ENCODE results near the gene ALK.

The ALK gene

DNA sequence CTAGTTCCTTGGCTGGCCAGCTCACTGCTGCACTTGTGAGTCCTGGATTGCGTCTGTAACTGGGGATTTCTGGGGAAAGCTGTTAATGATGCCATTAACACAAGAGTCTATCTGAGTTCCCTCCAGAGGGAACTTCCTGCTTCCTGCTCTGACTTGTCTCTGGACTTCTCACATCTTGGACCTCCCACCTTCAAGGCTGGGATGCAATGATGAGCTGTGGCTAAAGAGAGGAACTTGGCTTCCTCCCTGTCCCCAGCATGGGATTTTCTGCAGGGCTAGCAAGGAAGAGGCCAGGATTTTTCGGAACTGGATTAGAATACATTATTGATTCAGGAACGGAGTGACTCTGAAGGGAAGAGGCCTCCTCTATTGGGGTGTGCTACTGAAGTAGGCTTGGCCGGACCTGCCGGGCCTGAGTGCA is 650.7 kb downstream of the ALK start:
- Histone ChIP-seq H3K4me1 (ENCODE audit: control insufficient read depth, insufficient read depth, low read length, poor library complexity, severe bottlenecking) (no peaks in the 10 kb centered on the region), H3K36me3 (ENCODE audit: control insufficient read depth, insufficient read depth, low read length) (no peaks in the 10 kb centered on the region), H3K4me3 (ENCODE audit: insufficient read depth, low read depth, low read length, poor library complexity, severe bottlenecking) (no peak overlapping the region), H3K9me3 (ENCODE audit: control insufficient read depth, low read length) (no peaks in the 10 kb centered on the region), H3K27ac (ENCODE audit: insufficient read depth, low read length, poor library complexity, severe bottlenecking) (no peak overlapping the region), H3K27me3 (replicated peaks; ENCODE audit: control insufficient read depth, insufficient read depth, low read length, poor library complexity, severe bottlenecking) (no peaks in the 10 kb centered on the region)
- DNase-seq, result no peak

DNA sequence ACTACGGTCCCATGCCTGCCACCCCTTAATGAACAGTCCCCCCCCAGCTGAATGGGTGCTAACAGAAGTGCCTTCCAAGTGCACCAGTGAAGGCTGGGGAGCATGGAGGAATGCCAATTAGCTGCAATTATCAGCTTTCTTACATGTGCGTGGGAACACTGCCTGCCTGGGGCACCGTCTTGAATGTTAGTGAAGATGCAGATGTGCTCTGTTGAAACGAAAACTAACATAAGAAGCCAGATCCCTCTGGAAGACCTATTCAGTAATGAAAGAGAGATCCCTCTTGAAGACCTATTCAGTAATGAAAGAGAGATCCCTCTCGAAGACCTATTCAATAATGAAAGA is 651.6 kb downstream of the ALK start:
- Histone ChIP-seq H3K9me3 (ENCODE audit: control insufficient read depth, low read length) (no peaks in the 10 kb centered on the region), H3K27me3 (replicated peaks; ENCODE audit: control insufficient read depth, insufficient read depth, low read length, poor library complexity, severe bottlenecking) (no peaks in the 10 kb centered on the region), H3K27ac (ENCODE audit: insufficient read depth, low read length, poor library complexity, severe bottlenecking) (no peak overlapping the region), H3K4me3 (ENCODE audit: insufficient read depth, low read depth, low read length, poor library complexity, severe bottlenecking) (no peak overlapping the region), H3K36me3 (ENCODE audit: control insufficient read depth, insufficient read depth, low read length) (no peaks in the 10 kb centered on the region), H3K4me1 (ENCODE audit: control insufficient read depth, insufficient read depth, low read length, poor library complexity, severe bottlenecking) (no peaks in the 10 kb centered on the region)
- no peak for DNase-seq

DNA sequence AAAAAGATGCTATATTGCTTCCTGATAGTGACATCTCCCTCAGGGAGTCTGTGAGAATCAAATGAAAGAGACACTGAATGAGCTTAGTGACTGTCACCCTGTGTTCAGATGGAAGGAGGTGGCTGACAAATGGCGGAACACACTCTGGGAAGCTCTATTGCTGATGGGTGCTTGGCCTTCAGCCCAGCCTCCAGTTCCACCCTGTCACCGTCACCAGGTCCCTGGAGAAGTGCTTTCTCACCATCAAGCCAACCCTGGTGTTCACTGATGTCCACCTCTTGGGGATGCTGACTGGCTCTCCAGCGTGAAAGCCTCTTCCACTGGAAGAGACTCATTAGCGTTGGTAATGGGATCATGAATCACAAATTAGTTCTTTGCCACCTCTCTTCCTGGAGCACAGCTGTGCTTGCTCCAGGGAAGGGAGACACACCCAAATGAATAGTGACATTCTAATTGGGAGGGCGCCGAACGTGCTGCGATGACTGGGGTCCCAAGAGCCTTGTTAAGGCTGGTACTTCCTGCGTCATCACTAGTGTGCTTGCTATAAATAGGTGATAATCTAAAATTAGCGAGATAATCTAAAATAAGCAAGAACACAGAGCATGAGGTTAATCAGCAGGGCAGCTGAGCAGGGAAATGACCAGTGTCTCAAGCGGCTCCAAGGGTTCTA is 652.2 kb downstream of the ALK start:
- H3K9me3 ChIP-seq (ENCODE audit: control insufficient read depth, low read length), result no peaks in the 10 kb centered on the region
- no peaks in the 10 kb centered on the region for H3K36me3 ChIP-seq (ENCODE audit: control insufficient read depth, insufficient read depth, low read length)
- H3K27me3 ChIP-seq (replicated peaks; ENCODE audit: control insufficient read depth, insufficient read depth, low read length, poor library complexity, severe bottlenecking), result no peaks in the 10 kb centered on the region
- no peaks in the 10 kb centered on the region for H3K4me1 ChIP-seq (ENCODE audit: control insufficient read depth, insufficient read depth, low read length, poor library complexity, severe bottlenecking)
- H3K27ac ChIP-seq (ENCODE audit: insufficient read depth, low read length, poor library complexity, severe bottlenecking), result no peak overlapping the region
- no peak for DNase-seq
- H3K4me3 ChIP-seq (ENCODE audit: insufficient read depth, low read depth, low read length, poor library complexity, severe bottlenecking), result no peak overlapping the region

DNA sequence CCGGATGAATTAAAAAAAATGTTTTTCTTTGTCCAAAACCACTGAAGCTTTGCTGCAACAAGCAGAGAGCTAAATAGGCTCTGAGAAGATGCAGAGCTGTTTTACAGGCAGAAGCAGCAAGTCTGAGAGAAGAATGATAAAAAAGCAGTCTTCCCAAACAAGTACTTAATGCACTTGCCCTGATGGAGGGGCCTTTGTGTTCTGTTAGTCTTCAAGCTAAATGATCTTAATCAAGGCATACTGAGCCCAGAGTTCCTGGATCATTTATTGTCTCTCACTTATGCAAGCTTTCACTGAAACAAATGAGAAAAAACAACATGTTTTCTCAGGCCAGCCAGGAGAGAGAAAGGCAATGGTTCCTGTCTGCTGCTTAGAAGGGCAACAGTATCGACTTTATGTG is 653.7 kb downstream of the ALK start:
- Histone ChIP-seq H3K36me3 (ENCODE audit: control insufficient read depth, insufficient read depth, low read length) (no peaks in the 10 kb centered on the region), H3K27me3 (replicated peaks; ENCODE audit: control insufficient read depth, insufficient read depth, low read length, poor library complexity, severe bottlenecking) (no peaks in the 10 kb centered on the region), H3K9me3 (ENCODE audit: control insufficient read depth, low read length) (no peaks in the 10 kb centered on the region), H3K4me3 (ENCODE audit: insufficient read depth, low read depth, low read length, poor library complexity, severe bottlenecking) (no peak overlapping the region), H3K27ac (ENCODE audit: insufficient read depth, low read length, poor library complexity, severe bottlenecking) (no peak overlapping the region), H3K4me1 (ENCODE audit: control insufficient read depth, insufficient read depth, low read length, poor library complexity, severe bottlenecking) (no peaks in the 10 kb centered on the region)
- DNase-seq, result no peak

DNA sequence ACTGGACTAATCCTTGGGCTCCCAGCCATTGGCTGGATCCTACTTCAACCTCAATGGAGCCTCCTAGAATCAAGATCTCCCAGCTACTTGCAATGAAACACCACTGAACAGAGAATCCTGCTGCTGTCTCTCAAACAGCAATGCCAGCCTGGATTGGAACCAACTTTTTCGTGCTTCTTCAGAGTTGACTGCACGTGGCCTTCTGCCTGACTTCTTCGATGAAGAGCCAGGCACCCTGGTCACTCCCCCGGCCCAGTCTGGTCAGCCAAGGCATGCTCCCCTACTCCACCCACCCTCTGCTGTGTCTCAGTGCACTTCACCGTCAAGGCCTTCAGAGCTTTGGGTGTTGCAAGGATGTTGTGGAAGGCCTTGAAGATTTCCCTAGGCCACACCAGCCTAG is 657.5 kb downstream of the ALK start:
- no peaks in the 10 kb centered on the region for H3K9me3 ChIP-seq (ENCODE audit: control insufficient read depth, low read length)
- no peaks in the 10 kb centered on the region for H3K36me3 ChIP-seq (ENCODE audit: control insufficient read depth, insufficient read depth, low read length)
- H3K4me1 ChIP-seq (ENCODE audit: control insufficient read depth, insufficient read depth, low read length, poor library complexity, severe bottlenecking), result no peaks in the 10 kb centered on the region
- no peaks in the 10 kb centered on the region for H3K27me3 ChIP-seq (replicated peaks; ENCODE audit: control insufficient read depth, insufficient read depth, low read length, poor library complexity, severe bottlenecking)
- no peak overlapping the region for H3K4me3 ChIP-seq (ENCODE audit: insufficient read depth, low read depth, low read length, poor library complexity, severe bottlenecking)
- DNase-seq, result no peak
- H3K27ac ChIP-seq (ENCODE audit: insufficient read depth, low read length, poor library complexity, severe bottlenecking), result no peak overlapping the region

DNA sequence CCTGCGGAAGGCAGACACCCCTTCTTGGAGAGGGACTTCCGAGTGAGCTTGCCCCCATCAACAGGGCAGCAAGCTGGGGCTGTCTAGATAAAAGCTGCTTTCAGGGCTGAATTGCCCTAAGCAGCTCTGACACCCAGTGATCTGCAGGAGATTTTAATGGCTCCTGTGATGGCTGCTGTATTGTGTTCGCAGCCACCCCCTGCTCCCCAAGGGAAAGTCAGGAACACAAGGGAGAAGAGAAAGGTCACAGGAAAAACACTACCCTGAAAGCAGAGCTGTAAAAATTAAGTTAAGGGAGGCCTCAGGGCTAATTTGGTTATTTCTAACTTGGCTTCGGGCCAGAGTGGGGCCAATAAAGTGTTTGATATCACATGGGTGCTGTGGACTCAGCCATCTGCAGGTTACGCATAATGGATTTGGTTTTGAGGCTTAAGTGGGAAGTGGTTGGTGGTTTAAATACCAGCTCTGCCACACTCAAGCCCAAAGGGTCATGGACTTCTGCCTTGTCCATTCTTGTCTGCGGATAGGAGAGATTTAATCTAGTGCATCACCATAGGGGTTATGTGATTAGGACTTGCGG is 658.6 kb downstream of the ALK start:
- no peaks in the 10 kb centered on the region for H3K9me3 ChIP-seq (ENCODE audit: control insufficient read depth, low read length)
- H3K27me3 ChIP-seq (replicated peaks; ENCODE audit: control insufficient read depth, insufficient read depth, low read length, poor library complexity, severe bottlenecking), result no peaks in the 10 kb centered on the region
- no peak overlapping the region for H3K4me3 ChIP-seq (ENCODE audit: insufficient read depth, low read depth, low read length, poor library complexity, severe bottlenecking)
- no peaks in the 10 kb centered on the region for H3K4me1 ChIP-seq (ENCODE audit: control insufficient read depth, insufficient read depth, low read length, poor library complexity, severe bottlenecking)
- no peak for DNase-seq
- no peaks in the 10 kb centered on the region for H3K36me3 ChIP-seq (ENCODE audit: control insufficient read depth, insufficient read depth, low read length)
- no peak overlapping the region for H3K27ac ChIP-seq (ENCODE audit: insufficient read depth, low read length, poor library complexity, severe bottlenecking)

DNA sequence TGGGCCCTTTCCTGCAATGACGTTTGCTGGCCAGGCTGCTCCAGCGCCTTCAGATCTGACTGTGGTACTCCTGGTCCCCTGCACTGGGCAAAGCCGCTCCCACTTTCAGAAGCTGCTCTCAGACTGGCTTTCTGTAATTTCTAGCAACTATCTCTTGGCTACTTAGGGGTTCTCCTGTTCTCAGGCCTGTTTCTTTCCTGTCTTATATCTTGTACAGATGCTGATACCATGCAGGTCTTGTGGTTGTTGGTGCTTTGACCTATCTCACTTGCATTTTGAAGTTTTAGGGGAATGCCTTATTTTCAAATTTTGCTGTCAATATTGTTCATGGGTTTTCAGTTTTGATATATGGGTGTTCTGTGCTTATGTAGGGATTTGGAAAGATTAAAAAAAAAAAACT is 660.4 kb downstream of the ALK start:
- no peaks in the 10 kb centered on the region for H3K4me1 ChIP-seq (ENCODE audit: control insufficient read depth, insufficient read depth, low read length, poor library complexity, severe bottlenecking)
- H3K27ac ChIP-seq (ENCODE audit: insufficient read depth, low read length, poor library complexity, severe bottlenecking), result no peak overlapping the region
- no peak for DNase-seq
- H3K36me3 ChIP-seq (ENCODE audit: control insufficient read depth, insufficient read depth, low read length), result no peaks in the 10 kb centered on the region
- no peaks in the 10 kb centered on the region for H3K27me3 ChIP-seq (replicated peaks; ENCODE audit: control insufficient read depth, insufficient read depth, low read length, poor library complexity, severe bottlenecking)
- H3K4me3 ChIP-seq (ENCODE audit: insufficient read depth, low read depth, low read length, poor library complexity, severe bottlenecking), result no peak overlapping the region
- H3K9me3 ChIP-seq (ENCODE audit: control insufficient read depth, low read length), result no peaks in the 10 kb centered on the region

DNA sequence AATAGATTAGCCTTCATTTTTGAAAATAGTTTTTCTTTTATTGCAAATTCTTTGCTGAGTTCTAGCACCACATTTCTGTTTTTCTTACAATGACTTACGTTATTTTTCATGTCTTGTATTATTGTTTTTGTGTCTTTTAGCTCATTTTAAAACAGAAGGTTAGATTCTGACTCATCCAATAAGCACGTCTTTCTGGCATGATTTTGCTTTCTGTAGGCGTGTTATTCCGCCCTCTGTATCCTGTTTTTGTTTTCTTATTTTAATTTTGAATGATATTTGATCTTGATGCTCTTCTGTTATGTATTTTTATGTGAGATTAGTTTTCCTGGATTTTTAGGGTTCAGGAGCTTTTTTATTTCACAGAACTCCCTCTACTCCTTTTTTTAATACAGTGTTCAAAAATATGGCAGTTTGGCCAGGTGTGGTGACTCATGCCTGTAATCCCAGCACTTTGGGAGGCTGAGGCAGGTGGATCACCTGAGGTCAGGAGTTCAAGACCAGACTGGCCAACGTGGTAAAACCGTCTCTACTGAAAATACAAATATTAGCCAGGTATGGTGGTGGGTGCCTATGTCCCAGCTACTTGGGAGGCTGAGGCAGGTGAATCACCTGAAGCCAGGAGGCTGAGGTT is 661.1 kb downstream of the ALK start:
- H3K27ac ChIP-seq (ENCODE audit: insufficient read depth, low read length, poor library complexity, severe bottlenecking), result no peak overlapping the region
- no peak for DNase-seq
- H3K36me3 ChIP-seq (ENCODE audit: control insufficient read depth, insufficient read depth, low read length), result no peaks in the 10 kb centered on the region

DNA sequence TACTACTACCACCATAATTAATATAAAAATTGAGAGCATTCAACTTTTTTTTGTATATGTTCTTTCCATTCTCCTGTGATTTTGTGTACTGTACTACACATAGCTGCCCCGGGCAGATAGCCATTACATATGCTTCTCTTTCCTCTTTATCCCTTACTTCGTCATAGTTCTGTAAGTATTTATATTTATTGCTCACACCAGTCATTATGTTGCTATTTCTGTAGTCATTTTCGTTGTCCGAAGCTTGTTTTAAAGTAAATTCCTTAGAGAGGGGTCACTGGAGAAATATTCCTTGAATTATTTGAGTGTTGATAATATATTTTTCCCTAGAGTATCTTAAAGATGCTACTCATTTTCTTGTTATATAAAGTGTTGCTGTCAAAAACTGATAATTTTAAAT is 662.2 kb downstream of the ALK start:
- Histone ChIP-seq H3K4me3 (ENCODE audit: insufficient read depth, low read depth, low read length, poor library complexity, severe bottlenecking) (no peak overlapping the region), H3K36me3 (ENCODE audit: control insufficient read depth, insufficient read depth, low read length) (no peaks in the 10 kb centered on the region), H3K4me1 (ENCODE audit: control insufficient read depth, insufficient read depth, low read length, poor library complexity, severe bottlenecking) (no peaks in the 10 kb centered on the region), H3K9me3 (ENCODE audit: control insufficient read depth, low read length) (no peaks in the 10 kb centered on the region), H3K27me3 (replicated peaks; ENCODE audit: control insufficient read depth, insufficient read depth, low read length, poor library complexity, severe bottlenecking) (no peaks in the 10 kb centered on the region), H3K27ac (ENCODE audit: insufficient read depth, low read length, poor library complexity, severe bottlenecking) (no peak overlapping the region)
- DNase-seq, result no peak

More for the DNA sequence above, 661.1 kb downstream of the ALK start:
- Histone ChIP-seq H3K9me3 (ENCODE audit: control insufficient read depth, low read length) (no peaks in the 10 kb centered on the region), H3K4me3 (ENCODE audit: insufficient read depth, low read depth, low read length, poor library complexity, severe bottlenecking) (no peak overlapping the region), H3K4me1 (ENCODE audit: control insufficient read depth, insufficient read depth, low read length, poor library complexity, severe bottlenecking) (no peaks in the 10 kb centered on the region), H3K27me3 (replicated peaks; ENCODE audit: control insufficient read depth, insufficient read depth, low read length, poor library complexity, severe bottlenecking) (no peaks in the 10 kb centered on the region)

DNA sequence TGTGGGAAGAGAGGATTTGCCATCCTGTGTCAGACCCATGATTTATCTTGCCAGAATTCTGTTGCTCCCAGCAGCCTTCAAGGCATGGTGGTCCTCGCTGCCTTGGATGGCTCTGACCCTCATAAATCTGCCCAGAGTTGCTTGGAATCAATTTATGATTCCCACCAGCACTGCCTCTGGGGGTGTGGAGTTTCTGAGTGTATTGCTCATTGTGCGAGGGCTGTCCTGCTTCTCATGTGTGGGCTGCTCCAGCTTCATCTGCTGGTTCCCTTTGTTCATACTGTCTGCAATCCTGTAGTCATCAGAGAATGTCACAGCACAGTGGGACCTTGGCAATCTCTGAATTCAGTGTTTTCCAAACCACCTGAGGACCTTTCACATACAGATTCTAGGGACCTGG is 666.4 kb downstream of the ALK start:
- no peaks in the 10 kb centered on the region for H3K4me1 ChIP-seq (ENCODE audit: control insufficient read depth, insufficient read depth, low read length, poor library complexity, severe bottlenecking)
- no peaks in the 10 kb centered on the region for H3K27me3 ChIP-seq (replicated peaks; ENCODE audit: control insufficient read depth, insufficient read depth, low read length, poor library complexity, severe bottlenecking)
- H3K9me3 ChIP-seq (ENCODE audit: control insufficient read depth, low read length), result no peaks in the 10 kb centered on the region
- no peak for DNase-seq
- no peak overlapping the region for H3K27ac ChIP-seq (ENCODE audit: insufficient read depth, low read length, poor library complexity, severe bottlenecking)
- H3K4me3 ChIP-seq (ENCODE audit: insufficient read depth, low read depth, low read length, poor library complexity, severe bottlenecking), result no peak overlapping the region
- H3K36me3 ChIP-seq (ENCODE audit: control insufficient read depth, insufficient read depth, low read length), result no peaks in the 10 kb centered on the region

Data from effector memory CD4-positive, alpha-beta T cell (primary cell).